Neuronal stem cell (in vitro differentiated cells): ENCODE measurements around the gene SSBP2.

Experiments used
- DNase-seq: peaks from one replicate; pipeline ENCODE4 v3.0.0-alpha.2; 2013; ENCODE audit warnings: low spot score
- H2AFZ ChIP-seq: one replicate; pipeline ENCODE4 v1.6.1; 2013; ENCODE audit warnings: mild to moderate bottlenecking, low read length, inconsistent platforms
- H2AK5ac ChIP-seq: 2 replicates; pipeline ENCODE4 v1.6.1; 2013; ENCODE audit warnings: low read depth, mild to moderate bottlenecking, inconsistent platforms, low read length, moderate library complexity, mixed read lengths
- H2BK120ac ChIP-seq: 2 replicates; pipeline ENCODE4 v1.6.1; 2013; ENCODE audit warnings: low read depth, mild to moderate bottlenecking, inconsistent platforms, low read length, moderate library complexity, mixed read lengths
- H2BK12ac ChIP-seq: one replicate; pipeline ENCODE4 v1.6.1; 2013; ENCODE audit warnings: low read length, inconsistent platforms
- H2BK15ac ChIP-seq: 2 replicates; pipeline ENCODE4 v1.6.1; 2013; ENCODE audit warnings: mild to moderate bottlenecking, low read length, inconsistent platforms, mixed read lengths
- H2BK5ac ChIP-seq: one replicate; pipeline ENCODE4 v1.6.1; 2013; ENCODE audit warnings: inconsistent platforms, mild to moderate bottlenecking, low read length, moderate library complexity
- H3K14ac ChIP-seq: one replicate; pipeline ENCODE4 v1.6.1; 2013; ENCODE audit warnings: low read length, inconsistent platforms
- H3K18ac ChIP-seq: 2 replicates; pipeline ENCODE4 v1.6.1; 2013; ENCODE audit warnings: low read length, inconsistent platforms
- H3K23ac ChIP-seq: 2 replicates; pipeline ENCODE4 v1.6.1; 2013; ENCODE audit warnings: low read depth, mild to moderate bottlenecking, mixed read lengths, low read length, inconsistent platforms; ENCODE audit not compliant: poor library complexity
- H3K27ac ChIP-seq: replicated peaks from 3 replicates; pipeline ENCODE4 v1.5.1; 2013; ENCODE audit warnings: low read length, inconsistent platforms
- H3K27me3 ChIP-seq, 3 experiments: 2 replicates each; pipeline ENCODE4 v1.6.1; 2013; ENCODE audit warnings: low read length in 3 of 3, mild to moderate bottlenecking in 2 of 3, inconsistent platforms in 1 of 3, low read depth in 1 of 3, mixed read lengths in 1 of 3, moderate library complexity in 1 of 3; ENCODE audit not compliant: control insufficient read depth in 3 of 3, insufficient read depth in 3 of 3
- H3K36me3 ChIP-seq, 2 donors: replicated peaks in 1 of 2; 2 replicates each; pipeline ENCODE4 v1.6.1; 2013; ENCODE audit warnings: low read length in 2 of 2; ENCODE audit not compliant: control insufficient read depth in 2 of 2, insufficient read depth in 2 of 2
- H3K4ac ChIP-seq: 2 replicates; pipeline ENCODE4 v1.6.1; 2013; ENCODE audit warnings: inconsistent platforms, mild to moderate bottlenecking, low read length, moderate library complexity
- H3K4me1 ChIP-seq, 2 donors: 1 replicate in 1 of 2; 2 replicates in 1 of 2; pipeline ENCODE4 v1.6.1; 2013; ENCODE audit warnings: low read length in 2 of 2, low read depth in 1 of 2; ENCODE audit not compliant: control insufficient read depth in 2 of 2, insufficient read depth in 1 of 2
- H3K4me2 ChIP-seq: one replicate; pipeline ENCODE4 v1.6.1; 2013; ENCODE audit warnings: mild to moderate bottlenecking, low read length, inconsistent platforms; ENCODE audit not compliant: insufficient read depth, poor library complexity, severe bottlenecking
- H3K4me3 ChIP-seq, 2 donors: 2 replicates each; pipeline ENCODE4 v1.5.1; 2013; ENCODE audit warnings: low read length in 2 of 2, mild to moderate bottlenecking in 2 of 2, inconsistent platforms in 1 of 2, moderate library complexity in 1 of 2
- H3K79me1 ChIP-seq: one replicate; pipeline ENCODE4 v1.6.1; 2013; ENCODE audit warnings: low read depth, mild to moderate bottlenecking, inconsistent platforms, low read length, moderate library complexity
- H3K9ac ChIP-seq: one replicate; pipeline ENCODE4 v1.6.1; 2013; ENCODE audit warnings: mild to moderate bottlenecking, low read depth, low read length, inconsistent platforms; ENCODE audit not compliant: poor library complexity
- H3K9me3 ChIP-seq, 2 donors: replicated peaks in 1 of 2; 2 replicates each; pipeline versions ENCODE3 to v1.6.1; 2013; ENCODE audit warnings: low read length in 2 of 2, mild to moderate bottlenecking in 2 of 2, inconsistent platforms in 1 of 2, low read depth in 1 of 2, mixed read lengths in 1 of 2, moderate library complexity in 1 of 2; ENCODE audit not compliant: control insufficient read depth in 2 of 2, insufficient read depth in 1 of 2
- H4K8ac ChIP-seq: one replicate; pipeline ENCODE4 v1.6.1; 2013; ENCODE audit warnings: low read depth, mild to moderate bottlenecking, inconsistent platforms, low read length, moderate library complexity
- H4K91ac ChIP-seq: one replicate; pipeline ENCODE4 v1.6.1; 2013; ENCODE audit warnings: low read length, low read depth, mild to moderate bottlenecking, inconsistent platforms; ENCODE audit not compliant: poor library complexity
- WGBS, 2 donors: extraction: QIAGEN DNeasy Blood & Tissue Kit; methylation state at CpG; one replicate each; pipeline ENCODE4 v1.1.7; 2013; ENCODE audit warnings: missing lambda C conversion rate in 2 of 2, mixed read lengths in 1 of 2; ENCODE audit not compliant: insufficient read length in 2 of 2, insufficient replicate concordance in 1 of 2; ENCODE audit errors: extremely low coverage in 2 of 2; 5-methylcytosine and 5-hydroxymethylcytosine counted together

The SSBP2 gene

GRCh38 chr5:81698813-81699212 lies 52.1 kb downstream of the SSBP2 start:
- no peak overlapping the region for H4K8ac ChIP-seq
- no peak overlapping the region for H3K4me2 ChIP-seq
- H2AFZ ChIP-seq, result no peak overlapping the region
- no CpG with 5 or more reads among the region's 2 CpGs for WGBS, 2 donors
- DNase-seq, result no peak
- no peaks in the 10 kb centered on the region for H3K4me1 ChIP-seq
- no peak overlapping the region for H2BK120ac ChIP-seq
- no peak overlapping the region for H3K23ac ChIP-seq
- no peak overlapping the region for H3K4ac ChIP-seq
- H2BK15ac ChIP-seq, result no peak overlapping the region
- H3K18ac ChIP-seq, result no peak overlapping the region
- H3K4me3 ChIP-seq, result no peak overlapping the region
- H3K27ac ChIP-seq, result no peak overlapping the region
- H3K9me3 ChIP-seq, result peaks cover under 1 to 60% of the 10 kb centered on the region in 2 donors
- no peak overlapping the region for H2AK5ac ChIP-seq
- no peak overlapping the region for H4K91ac ChIP-seq
- H3K14ac ChIP-seq, result no peak overlapping the region
- peaks cover 4 to 54% of the 10 kb centered on the region in 2 donors for H3K36me3 ChIP-seq
- no peak overlapping the region for H3K9ac ChIP-seq
- no peak overlapping the region for H2BK12ac ChIP-seq
- H3K79me1 ChIP-seq, result peaks cover under 1% of the 10 kb centered on the region
- H2BK5ac ChIP-seq, result no peak overlapping the region
- H3K27me3 ChIP-seq, result no peaks in the 10 kb centered on the region

GRCh38 chr5:81696418-81697397 lies 54.2 kb downstream of the SSBP2 start:
- no peak overlapping the region for H2AK5ac ChIP-seq
- no peak overlapping the region for H3K18ac ChIP-seq
- H3K27ac ChIP-seq, result no peak overlapping the region
- no peak overlapping the region for H3K23ac ChIP-seq
- WGBS, 2 donors, result no CpG with 5 or more reads among the region's 9 CpGs
- no peak overlapping the region for H2BK5ac ChIP-seq
- no peak overlapping the region for H2AFZ ChIP-seq
- H3K4ac ChIP-seq, result no peak overlapping the region
- H3K4me3 ChIP-seq, result no peak overlapping the region
- H2BK15ac ChIP-seq, result no peak overlapping the region
- DNase-seq, result no peak
- H4K8ac ChIP-seq, result no peak overlapping the region
- no peaks in the 10 kb centered on the region for H3K4me1 ChIP-seq
- no peak overlapping the region for H2BK12ac ChIP-seq
- no peak overlapping the region for H2BK120ac ChIP-seq
- no peaks in the 10 kb centered on the region for H3K79me1 ChIP-seq
- H4K91ac ChIP-seq, result no peak overlapping the region
- peaks cover 4 to 52% of the 10 kb centered on the region in 2 donors for H3K36me3 ChIP-seq
- no peak overlapping the region for H3K4me2 ChIP-seq
- no peak overlapping the region for H3K14ac ChIP-seq
- H3K9ac ChIP-seq, result no peak overlapping the region
- no peaks in the 10 kb centered on the region for H3K27me3 ChIP-seq
- H3K9me3 ChIP-seq, result peaks cover 0 to 65% of the 10 kb centered on the region in 2 donors

- Histone ChIP-seq H3K4me2 (no peak overlapping the region), H2AFZ (no peak overlapping the region), H3K27ac (no peak overlapping the region), H3K14ac (no peak overlapping the region), H2BK15ac (no peak overlapping the region), H3K4ac (no peak overlapping the region), H3K23ac (no peak overlapping the region), H2BK12ac (no peak overlapping the region), H2BK5ac (no peak overlapping the region), H3K79me1 (no peaks in the 10 kb centered on the region), H4K91ac (no peak overlapping the region), H3K27me3 (no peaks in the 10 kb centered on the region), H2BK120ac (no peak overlapping the region), H3K36me3 (peaks cover 4 to 45% of the 10 kb centered on the region in 2 donors), H3K18ac (no peak overlapping the region), H2AK5ac (no peak overlapping the region), H3K9ac (no peak overlapping the region), H3K4me3 (no peak overlapping the region), H3K9me3 (peaks cover 0 to 63% of the 10 kb centered on the region in 2 donors), H3K4me1 (no peaks in the 10 kb centered on the region), H4K8ac (no peak overlapping the region)
- WGBS, 2 donors, result no CpG with 5 or more reads among the region's 2 CpGs
- no peak for DNase-seq
Observed at GRCh38 chr5:81694726-81695125, 56.2 kb downstream of the SSBP2 start.

- peaks cover 3 to 59% of the 10 kb centered on the region in 2 donors for H3K9me3 ChIP-seq
- H2BK5ac ChIP-seq, result no peak overlapping the region
Observed at GRCh38 chr5:81688215-81688614, 62.7 kb downstream of the SSBP2 start.

More at GRCh38 chr5:81688215-81688614, 62.7 kb downstream of the SSBP2 start:
- Histone ChIP-seq H2AFZ (no peak overlapping the region), H3K4ac (no peak overlapping the region), H3K23ac (no peak overlapping the region), H3K4me3 (no peak overlapping the region), H3K18ac (no peak overlapping the region), H2BK12ac (no peak overlapping the region), H2BK15ac (no peak overlapping the region), H2AK5ac (no peak overlapping the region), H3K4me2 (no peak overlapping the region), H2BK120ac (no peak overlapping the region), H3K27ac (no peak overlapping the region), H3K9ac (no peak overlapping the region), H3K79me1 (no peaks in the 10 kb centered on the region), H3K4me1 (no peaks in the 10 kb centered on the region), H3K36me3 (peaks cover 0 to 24% of the 10 kb centered on the region in 2 donors), H3K14ac (no peak overlapping the region), H4K91ac (no peak overlapping the region), H3K27me3 (no peaks in the 10 kb centered on the region), H4K8ac (no peak overlapping the region)
- no CpG with 5 or more reads among the region's 5 CpGs for WGBS, 2 donors
- no peak for DNase-seq
